ENCODE measurements around the gene COX14. TPM values are rescaled to one million over a fixed set of nuclear protein-coding genes. Genes with fewer than 3 reads are reported as not detected.

The COX14 gene
- total RNA-seq, 4 donors from 2014 or later: 29.4 to 45.5 (median 34.6) TPM

DNA sequence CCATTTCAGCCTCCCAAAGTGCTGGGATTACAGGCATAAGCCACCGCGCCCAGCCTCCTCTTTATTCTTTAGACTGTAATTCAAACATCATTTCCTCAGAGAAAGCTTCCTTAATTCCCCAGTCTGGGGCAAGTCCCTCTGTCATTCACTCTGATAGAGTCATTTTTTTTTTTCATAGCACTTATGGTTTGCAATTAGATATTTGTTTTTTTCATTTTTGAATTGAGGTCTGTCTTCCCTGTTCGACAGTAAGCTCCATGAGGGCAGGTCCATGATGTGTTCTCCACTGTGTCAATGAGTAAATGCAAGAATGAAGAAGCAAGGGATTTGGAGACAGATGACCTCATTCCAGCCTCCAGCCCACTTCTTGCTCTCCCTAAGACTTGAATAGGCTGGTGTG is 42.5 kb upstream of the COX14 start:
- DNase-seq (ENCODE audit: low spot score in 2 of 2): no peak
- TF ChIP-seq POLR2A (IDR thresholded peaks at IDR 0.05) (no peak), EP300 (IDR thresholded peaks at IDR 0.05) (no peak), POLR2AphosphoS5 (IDR thresholded peaks at IDR 0.05) (no peak)
- TF ChIP-seq, protein P1, sequence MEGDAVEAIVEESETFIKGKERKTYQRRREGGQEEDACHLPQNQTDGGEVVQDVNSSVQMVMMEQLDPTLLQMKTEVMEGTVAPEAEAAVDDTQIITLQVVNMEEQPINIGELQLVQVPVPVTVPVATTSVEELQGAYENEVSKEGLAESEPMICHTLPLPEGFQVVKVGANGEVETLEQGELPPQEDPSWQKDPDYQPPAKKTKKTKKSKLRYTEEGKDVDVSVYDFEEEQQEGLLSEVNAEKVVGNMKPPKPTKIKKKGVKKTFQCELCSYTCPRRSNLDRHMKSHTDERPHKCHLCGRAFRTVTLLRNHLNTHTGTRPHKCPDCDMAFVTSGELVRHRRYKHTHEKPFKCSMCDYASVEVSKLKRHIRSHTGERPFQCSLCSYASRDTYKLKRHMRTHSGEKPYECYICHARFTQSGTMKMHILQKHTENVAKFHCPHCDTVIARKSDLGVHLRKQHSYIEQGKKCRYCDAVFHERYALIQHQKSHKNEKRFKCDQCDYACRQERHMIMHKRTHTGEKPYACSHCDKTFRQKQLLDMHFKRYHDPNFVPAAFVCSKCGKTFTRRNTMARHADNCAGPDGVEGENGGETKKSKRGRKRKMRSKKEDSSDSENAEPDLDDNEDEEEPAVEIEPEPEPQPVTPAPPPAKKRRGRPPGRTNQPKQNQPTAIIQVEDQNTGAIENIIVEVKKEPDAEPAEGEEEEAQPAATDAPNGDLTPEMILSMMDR (IDR thresholded peaks at IDR 0.05): no peak
- Histone ChIP-seq H3K36me3 (no peaks in the 10 kb centered on the region), H3K4me1 (peaks cover 10% of the 10 kb centered on the region), H3K27me3 (no peaks in the 10 kb centered on the region), H3K4me3 (no peak overlapping the region), H3K9me3 (no peaks in the 10 kb centered on the region), H3K27ac (no peak overlapping the region)
- 97% methylated on average over 3 of the region's 3 CpGs for WGBS

DNA sequence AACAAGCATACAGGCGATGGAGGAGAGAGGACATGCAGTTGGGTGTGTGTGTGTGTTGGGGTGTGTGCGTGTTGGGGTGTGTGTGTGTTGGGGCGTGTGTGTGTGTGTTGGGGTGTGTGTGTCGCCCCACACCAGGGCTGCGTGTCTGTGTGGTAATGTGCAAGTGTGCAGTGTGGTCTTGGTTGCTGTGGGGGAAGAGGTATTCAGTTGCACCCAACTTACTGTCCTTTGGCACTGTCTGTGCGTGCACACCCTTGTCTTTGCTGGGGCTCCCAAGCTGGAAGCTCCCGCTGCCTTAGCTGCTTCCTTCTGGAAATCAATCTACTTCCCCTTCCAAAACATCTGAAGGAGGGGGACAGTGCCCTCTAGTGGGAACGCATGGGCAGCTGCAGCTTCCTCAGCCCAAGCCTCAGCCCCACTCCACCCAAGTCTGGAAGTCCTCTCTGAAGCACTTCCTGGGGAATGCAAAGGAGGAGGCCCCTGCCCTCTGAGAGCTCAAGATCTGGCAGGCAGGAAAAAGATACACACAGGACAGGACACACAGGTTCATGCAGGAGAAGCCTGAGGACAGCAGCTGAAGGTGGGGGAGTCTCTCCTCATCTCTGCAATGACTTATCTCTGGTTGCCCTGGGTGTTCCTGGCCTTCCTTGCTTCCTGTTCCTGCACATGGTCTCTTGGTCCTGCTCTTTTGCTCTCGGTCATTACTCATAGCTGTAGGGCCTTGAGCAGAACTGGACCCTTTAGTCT is 41.5 kb upstream of the COX14 start:
- Histone ChIP-seq H3K27ac (no peak overlapping the region), H3K27me3 (no peaks in the 10 kb centered on the region), H3K4me3 (no peak overlapping the region), H3K9me3 (no peaks in the 10 kb centered on the region), H3K36me3 (no peaks in the 10 kb centered on the region), H3K4me1 (peaks cover 14% of the 10 kb centered on the region)
- TF ChIP-seq, protein P1 (IDR thresholded peaks at IDR 0.05): peak; percentile 77 to 94
- TF ChIP-seq EP300 (IDR thresholded peaks at IDR 0.05) (no peak), POLR2AphosphoS5 (IDR thresholded peaks at IDR 0.05) (no peak), POLR2A (IDR thresholded peaks at IDR 0.05) (no peak)
- 32% methylated on average over 9 of the region's 9 CpGs for WGBS
- DNase-seq (ENCODE audit: low spot score in 2 of 2): peak; percentile 89 to 91

DNA sequence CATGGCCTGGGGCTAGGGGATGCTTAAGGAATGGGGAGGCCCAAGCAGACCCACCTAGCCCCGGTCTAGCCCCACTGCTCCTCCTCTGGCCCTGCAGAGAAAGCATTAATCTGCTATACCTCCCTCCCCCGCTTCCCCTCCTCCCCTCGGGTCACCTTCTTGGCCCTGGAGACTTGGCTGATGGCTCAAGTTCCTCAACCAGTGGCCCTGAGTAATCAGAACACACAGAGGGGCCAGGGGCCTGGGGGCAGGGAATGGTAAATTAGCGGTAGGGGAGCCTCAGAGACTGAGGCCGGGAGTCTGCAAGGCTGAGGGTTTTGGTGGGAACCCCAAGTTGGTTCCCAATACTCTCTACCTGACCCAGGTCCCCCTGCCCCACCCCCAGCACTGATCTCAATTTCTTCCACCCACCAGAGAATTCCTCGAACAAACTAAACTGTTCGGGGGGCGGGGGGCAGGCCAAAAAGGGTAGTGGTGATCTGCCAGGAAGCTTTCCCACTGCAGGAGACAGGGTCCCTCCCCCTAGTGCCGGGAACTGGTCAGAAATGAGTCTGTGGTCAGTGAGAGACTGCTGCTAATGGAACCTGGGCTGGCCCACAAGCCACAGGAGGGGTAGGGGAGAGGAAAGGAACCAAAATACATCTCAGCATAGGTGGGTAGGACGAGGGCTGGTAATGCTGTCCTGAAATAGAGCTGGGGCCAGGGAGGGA is 39.7 kb upstream of the COX14 start:
- Histone ChIP-seq H3K27ac (no peak overlapping the region), H3K9me3 (no peaks in the 10 kb centered on the region), H3K27me3 (no peaks in the 10 kb centered on the region), H3K4me1 (peaks cover 16% of the 10 kb centered on the region), H3K4me3 (no peak overlapping the region), H3K36me3 (no peaks in the 10 kb centered on the region)
- WGBS: 73% methylated on average over 9 of the region's 10 CpGs
- no peak for DNase-seq (ENCODE audit: low spot score in 2 of 2)
- TF ChIP-seq EP300 (IDR thresholded peaks at IDR 0.05): no peak
- TF ChIP-seq POLR2A (IDR thresholded peaks at IDR 0.05): no peak
- TF ChIP-seq, protein P1 (IDR thresholded peaks at IDR 0.05): no peak
- no peak for TF ChIP-seq POLR2AphosphoS5 (IDR thresholded peaks at IDR 0.05)

DNA sequence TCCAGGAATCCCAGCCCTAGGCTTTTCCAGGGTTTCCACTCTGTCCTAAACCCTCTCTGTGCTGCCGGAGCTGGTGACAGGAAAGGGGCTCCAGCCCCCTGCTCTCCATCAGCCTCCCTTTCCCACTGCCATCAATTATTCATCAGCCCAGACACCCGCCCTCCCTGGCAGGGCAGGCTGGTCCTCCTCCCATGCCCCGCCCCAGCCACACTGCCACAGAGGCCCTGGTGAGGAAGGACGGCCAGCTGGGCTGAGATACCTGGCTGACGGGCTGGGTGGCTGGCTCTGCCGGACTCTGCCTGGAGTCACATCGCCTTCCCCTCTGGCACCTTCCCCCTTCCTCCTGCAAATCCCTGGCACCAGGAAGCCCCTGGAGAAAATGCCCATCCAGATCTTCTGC is 38.8 kb upstream of the COX14 start:
- Histone ChIP-seq H3K27me3 (no peaks in the 10 kb centered on the region), H3K27ac (no peak overlapping the region), H3K36me3 (no peaks in the 10 kb centered on the region), H3K9me3 (no peaks in the 10 kb centered on the region), H3K4me1 (peaks cover 16% of the 10 kb centered on the region), H3K4me3 (no peak overlapping the region)
- TF ChIP-seq EP300 (IDR thresholded peaks at IDR 0.05): no peak
- TF ChIP-seq POLR2A (IDR thresholded peaks at IDR 0.05): no peak
- TF ChIP-seq POLR2AphosphoS5 (IDR thresholded peaks at IDR 0.05): no peak
- TF ChIP-seq, protein P1 (IDR thresholded peaks at IDR 0.05): no peak
- no peak for DNase-seq (ENCODE audit: low spot score in 2 of 2)
- WGBS: 69% methylated on average over 5 of the region's 7 CpGs

DNA sequence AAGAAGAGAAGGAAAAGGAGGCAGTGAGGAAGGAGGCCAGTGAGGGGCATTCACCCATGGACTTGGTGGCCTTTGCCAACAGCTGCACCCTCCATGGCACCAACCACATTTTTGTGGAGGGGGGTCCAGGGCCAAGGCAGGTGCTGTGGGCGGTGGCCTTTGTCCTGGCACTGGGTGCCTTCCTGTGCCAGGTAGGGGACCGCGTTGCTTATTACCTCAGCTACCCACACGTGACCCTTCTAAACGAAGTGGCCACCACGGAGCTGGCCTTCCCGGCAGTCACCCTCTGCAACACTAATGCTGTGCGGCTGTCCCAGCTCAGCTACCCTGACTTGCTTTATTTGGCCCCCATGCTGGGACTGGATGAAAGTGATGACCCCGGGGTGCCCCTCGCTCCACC is 38.3 kb upstream of the COX14 start:
- no peaks in the 10 kb centered on the region for H3K36me3 ChIP-seq
- no peaks in the 10 kb centered on the region for H3K9me3 ChIP-seq
- no peak for DNase-seq (ENCODE audit: low spot score in 2 of 2)
- WGBS: 90% methylated on average over 6 of the region's 10 CpGs
- no peaks in the 10 kb centered on the region for H3K27me3 ChIP-seq
- no peak for TF ChIP-seq POLR2AphosphoS5 (IDR thresholded peaks at IDR 0.05)
- TF ChIP-seq, protein P1 (IDR thresholded peaks at IDR 0.05): no peak
- no peak for TF ChIP-seq POLR2A (IDR thresholded peaks at IDR 0.05)
- TF ChIP-seq EP300 (IDR thresholded peaks at IDR 0.05): no peak
- H3K27ac ChIP-seq: no peak overlapping the region
- H3K4me1 ChIP-seq: peaks cover 16% of the 10 kb centered on the region
- H3K4me3 ChIP-seq: no peak overlapping the region

Measured in suprapubic skin (tissue), 4 donors.